Large intestine (tissue), 12 donors: Measurements from ENCODE around the gene ANKRD37. TPM values are rescaled to one million over a fixed set of nuclear protein-coding genes. Genes with fewer than 3 reads are reported as not detected.

Source experiments
- DNase-seq, 2 donors: peaks; one replicate each; pipeline versions ENCODE4 v3.0.0 to v3.0.0-alpha.2; 2013
- H3K27ac ChIP-seq: one replicate; pipeline ENCODE4 v1.5.1; 2013; ENCODE audit warnings: low read length
- H3K27me3 ChIP-seq: 2 replicates; pipeline ENCODE4 v1.6.1; 2013; ENCODE audit warnings: low read length; ENCODE audit not compliant: control insufficient read depth, insufficient read depth
- H3K36me3 ChIP-seq: 2 replicates; pipeline ENCODE4 v1.6.1; 2013; ENCODE audit warnings: low read length; ENCODE audit not compliant: control insufficient read depth, insufficient read depth
- H3K4me1 ChIP-seq: one replicate; pipeline ENCODE4 v1.6.1; 2013; ENCODE audit warnings: low read length; ENCODE audit not compliant: control insufficient read depth, insufficient read depth
- H3K4me3 ChIP-seq: one replicate; pipeline ENCODE4 v1.5.1; 2013; ENCODE audit warnings: low read length
- H3K9me3 ChIP-seq: one replicate; pipeline ENCODE4 v1.6.1; 2013; ENCODE audit warnings: mild to moderate bottlenecking, low read depth, low read length, moderate library complexity; ENCODE audit not compliant: control insufficient read depth
- WGBS: methylation state at CpG from one replicate; pipeline ENCODE4 v1.1.5; 2013; ENCODE audit warnings: low lambda C conversion rate; ENCODE audit not compliant: insufficient coverage; 5-methylcytosine and 5-hydroxymethylcytosine counted together
- long read RNA-seq, 11 donors: transcript quantifications; one replicate each; lab custom pipeline, GENCODE V29; 2026
- polyA plus RNA-seq: library from polyadenylated mRNA; unstranded; fragments of 120-200 nt; gene quantifications from one replicate; pipeline ENCODE4 v1.2.1, GENCODE V29; 2013

Gene ANKRD37
- 9.1 TPM for polyA plus RNA-seq
- long read RNA-seq, donor 1, partial matches to known transcripts = 0 of 1 reads
- long read RNA-seq, donor 1, other reads (novel, unspliced or antisense) = 0 of 1 reads
- long read RNA-seq, donor 2, partial matches to known transcripts = 0 of 4 reads
- long read RNA-seq, donor 2, other reads (novel, unspliced or antisense) = 0 of 4 reads
- long read RNA-seq, donor 3, partial matches to known transcripts = 0 of 4 reads
- long read RNA-seq, donor 3, other reads (novel, unspliced or antisense) = 0 of 4 reads
- long read RNA-seq, donor 4, partial matches to known transcripts = 0 of 1 reads
- long read RNA-seq, donor 4, other reads (novel, unspliced or antisense) = 0 of 1 reads
- long read RNA-seq, donor 5, partial matches to known transcripts = 0 of 3 reads
- long read RNA-seq, donor 5, other reads (novel, unspliced or antisense) = 0 of 3 reads
- long read RNA-seq, donor 6, transcript ANKRD37-201 (5 exons, 1,141 nt) = major isoform, 6 of 7 reads
- long read RNA-seq, donor 6, partial matches to known transcripts = 0 of 7 reads
- long read RNA-seq, donor 6, other reads (novel, unspliced or antisense) = 0 of 7 reads
- long read RNA-seq, donor 7, partial matches to known transcripts = 5 of 9 reads
- long read RNA-seq, donor 7, other reads (novel, unspliced or antisense) = 0 of 9 reads
- long read RNA-seq, donor 8, transcript ANKRD37-201 (5 exons, 1,141 nt) = major isoform, 7 of 18 reads
- long read RNA-seq, donor 8, partial matches to known transcripts = 11 of 18 reads
- long read RNA-seq, donor 8, other reads (novel, unspliced or antisense) = 0 of 18 reads
- long read RNA-seq, donor 9, partial matches to known transcripts = 0 of 2 reads
- long read RNA-seq, donor 9, other reads (novel, unspliced or antisense) = 0 of 2 reads
- long read RNA-seq, donor 10, partial matches to known transcripts = 0 of 3 reads
- long read RNA-seq, donor 10, other reads (novel, unspliced or antisense) = 0 of 3 reads
- long read RNA-seq, donor 11, partial matches to known transcripts = 21 of 30 reads
- long read RNA-seq, donor 11, other reads (novel, unspliced or antisense) = 9 of 30 reads

- Histone ChIP-seq H3K4me1 (peaks cover 6% of the 10 kb centered on the region), H3K9me3 (no peaks in the 10 kb centered on the region), H3K27me3 (no peaks in the 10 kb centered on the region), H3K27ac (peak within 1 kb of the TSS; percentile 100), H3K36me3 (peaks cover 18% of the 10 kb centered on the region), H3K4me3 (peak within 1 kb of the TSS; percentile 89)
- 0% methylated on average over 2 of the region's 38 CpGs for WGBS
- DNase-seq = peak; percentile 58 to 79
These were observed at the start of gene ANKRD37 for GRCh38 chr4:185396724-185397385. Gene ANKRD37, plus strand, starts transcription at chr4:185396841. Its CDS starts 83 bp downstream, at chr4:185396924.

- Histone ChIP-seq H3K27me3 (no peaks in the 10 kb centered on the region), H3K36me3 (peaks cover 32% of the 10 kb centered on the region), H3K27ac (no peak overlapping the region), H3K4me1 (no peaks in the 10 kb centered on the region), H3K9me3 (no peaks in the 10 kb centered on the region), H3K4me3 (no peak overlapping the region)
- 97% methylated on average over 5 of the region's 14 CpGs for WGBS
- no peak for DNase-seq
These were observed 49.6 kb upstream of the ANKRD37 start for GRCh38 chr4:185346975-185347601.

- Histone ChIP-seq H3K9me3 (no peaks in the 10 kb centered on the region), H3K36me3 (peaks cover 33% of the 10 kb centered on the region), H3K27me3 (no peaks in the 10 kb centered on the region), H3K4me3 (no peak overlapping the region), H3K4me1 (no peaks in the 10 kb centered on the region), H3K27ac (no peak overlapping the region)
- no CpG with 5 or more reads among the region's 13 CpGs for WGBS
- DNase-seq = no peak
These were observed 45.0 kb upstream of the ANKRD37 start for GRCh38 chr4:185351691-185352090.

GRCh38 chr4:185352202-185352601 is 44.4 kb upstream of the ANKRD37 start:
- no peaks in the 10 kb centered on the region for H3K27me3 ChIP-seq
- H3K4me1 ChIP-seq = no peaks in the 10 kb centered on the region
- no peak overlapping the region for H3K27ac ChIP-seq
- peaks cover 29% of the 10 kb centered on the region for H3K36me3 ChIP-seq
- H3K4me3 ChIP-seq = no peak overlapping the region
- no peak for DNase-seq
- no peaks in the 10 kb centered on the region for H3K9me3 ChIP-seq
- no CpG with 5 or more reads among the region's 7 CpGs for WGBS

GRCh38 chr4:185352741-185353140 is 43.9 kb upstream of the ANKRD37 start:
- H3K4me1 ChIP-seq = no peaks in the 10 kb centered on the region
- no peak overlapping the region for H3K4me3 ChIP-seq
- no CpG with 5 or more reads among the region's 2 CpGs for WGBS
- no peaks in the 10 kb centered on the region for H3K9me3 ChIP-seq
- DNase-seq = no peak
- peaks cover 31% of the 10 kb centered on the region for H3K36me3 ChIP-seq
- no peaks in the 10 kb centered on the region for H3K27me3 ChIP-seq
- no peak overlapping the region for H3K27ac ChIP-seq

GRCh38 chr4:185357211-185357610 is 39.4 kb upstream of the ANKRD37 start:
- Histone ChIP-seq H3K36me3 (peaks cover 18% of the 10 kb centered on the region), H3K27ac (no peak overlapping the region), H3K4me1 (no peaks in the 10 kb centered on the region), H3K27me3 (no peaks in the 10 kb centered on the region), H3K4me3 (no peak overlapping the region), H3K9me3 (no peaks in the 10 kb centered on the region)
- no peak for DNase-seq
- 100% methylated on average over 2 of the region's 5 CpGs for WGBS

GRCh38 chr4:185357733-185358440 is 38.8 kb upstream of the ANKRD37 start:
- no peak overlapping the region for H3K4me3 ChIP-seq
- no peak overlapping the region for H3K27ac ChIP-seq
- peaks cover 14% of the 10 kb centered on the region for H3K36me3 ChIP-seq
- no peaks in the 10 kb centered on the region for H3K9me3 ChIP-seq
- H3K27me3 ChIP-seq = no peaks in the 10 kb centered on the region
- DNase-seq = no peak
- 69% methylated on average over 2 of the region's 7 CpGs for WGBS
- no peaks in the 10 kb centered on the region for H3K4me1 ChIP-seq

GRCh38 chr4:185358514-185358913 is 38.1 kb upstream of the ANKRD37 start:
- Histone ChIP-seq H3K27me3 (no peaks in the 10 kb centered on the region), H3K4me3 (no peak overlapping the region), H3K36me3 (peaks cover 16% of the 10 kb centered on the region), H3K4me1 (no peaks in the 10 kb centered on the region), H3K27ac (no peak overlapping the region), H3K9me3 (no peaks in the 10 kb centered on the region)
- no peak for DNase-seq
- WGBS = 94% methylated on average over 3 of the region's 4 CpGs

GRCh38 chr4:185358959-185359358 is 37.7 kb upstream of the ANKRD37 start:
- DNase-seq = no peak
- no peak overlapping the region for H3K4me3 ChIP-seq
- no peaks in the 10 kb centered on the region for H3K27me3 ChIP-seq
- H3K36me3 ChIP-seq = peaks cover 15% of the 10 kb centered on the region
- no peak overlapping the region for H3K27ac ChIP-seq
- WGBS = no CpG with 5 or more reads among the region's 4 CpGs
- no peaks in the 10 kb centered on the region for H3K9me3 ChIP-seq
- no peaks in the 10 kb centered on the region for H3K4me1 ChIP-seq
